HG02981 (cell line): ENCODE results near the gene FSD2.
"Not testable (repeated sequence)": the region's sequence is repeated elsewhere in the genome, so short reads cannot be mapped to it uniquely, and the experiment has no call there.

ENCODE experiments used
- ATAC-seq: cut with Tn5 transposase; IDR thresholded peaks from one replicate; pipeline ENCODE4 v1.9.1; 2021; ENCODE audit warnings: mild to moderate bottlenecking, moderate library complexity; ENCODE audit not compliant: unreplicated experiment

Gene FSD2

DNA sequence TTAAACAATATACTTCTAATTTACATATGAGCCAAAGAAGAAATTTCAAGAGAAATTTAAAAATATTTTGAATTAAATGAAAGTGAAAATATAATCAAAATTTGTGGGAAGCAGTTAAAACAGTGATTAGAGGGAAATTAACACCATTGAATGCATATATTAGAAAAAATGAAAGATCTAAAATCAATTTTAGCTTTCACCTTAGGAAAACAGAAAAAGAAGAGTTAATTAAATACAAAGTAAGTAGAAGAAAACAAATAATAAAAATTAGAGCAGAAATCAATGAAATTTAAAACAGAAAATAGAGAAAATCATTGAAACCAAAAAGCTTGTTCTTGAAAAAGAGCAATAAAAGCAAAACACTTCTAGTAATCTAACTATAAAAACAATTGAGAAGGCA, 57.6 kb downstream of the FSD2 start:
- no peak for ATAC-seq

DNA sequence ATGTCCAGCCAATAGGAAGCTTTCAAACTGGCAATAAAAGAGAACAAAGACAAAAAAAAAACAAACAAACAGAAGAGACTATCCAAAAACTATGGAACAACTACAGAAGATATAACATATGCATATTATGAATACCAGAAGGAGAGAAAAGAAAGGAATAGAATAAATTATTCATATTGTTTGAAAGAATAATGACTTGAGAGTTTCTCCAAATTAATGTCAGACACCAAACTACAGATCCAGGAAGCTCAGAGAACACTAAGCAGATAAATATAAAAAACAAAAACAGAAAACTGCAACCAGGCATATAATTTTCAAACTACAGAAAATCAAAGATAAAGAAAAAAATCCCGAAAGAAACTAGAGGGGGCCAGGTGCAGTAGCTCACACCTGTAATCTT, 62.1 kb downstream of the FSD2 start:
- ATAC-seq = no peak

DNA sequence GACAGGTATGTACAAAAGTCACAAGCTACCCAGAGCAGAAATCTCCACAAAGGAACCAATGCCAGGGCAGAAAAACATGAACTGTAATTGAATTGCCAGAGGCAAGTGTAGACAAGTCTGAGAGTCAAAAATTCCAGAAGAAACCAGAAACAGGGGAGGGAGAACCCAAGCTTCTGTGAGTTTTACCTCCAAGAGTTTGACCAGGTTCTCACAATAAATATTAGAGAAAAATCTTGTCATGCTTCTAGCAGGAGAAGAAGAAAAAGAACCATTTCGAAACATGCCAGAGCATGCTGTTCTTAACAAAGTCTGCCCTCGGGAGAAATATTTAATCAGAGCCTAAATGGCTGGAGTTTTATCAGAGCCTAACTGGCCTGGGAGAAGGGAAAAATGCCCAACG, 63.7 kb downstream of the FSD2 start:
- ATAC-seq = no peak

DNA sequence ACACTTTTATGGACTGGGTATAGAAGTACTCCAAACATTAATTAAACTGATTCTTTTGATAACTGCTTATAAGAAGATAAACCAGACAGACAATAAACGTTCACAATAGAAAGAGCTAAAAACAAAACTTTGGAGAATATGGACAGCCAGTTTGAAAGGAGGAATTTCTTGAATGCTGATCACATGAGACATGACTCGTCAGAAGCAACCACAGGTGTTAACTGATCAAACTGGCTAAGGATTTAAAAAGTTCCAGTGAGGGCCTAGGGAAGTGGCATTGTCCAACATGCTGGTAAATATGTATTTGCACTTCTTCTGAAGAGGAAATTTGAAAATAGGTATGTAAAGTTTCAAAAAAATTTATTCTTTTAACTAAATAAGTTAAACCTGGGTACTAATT, 66.8 kb downstream of the FSD2 start:
- ATAC-seq = no peak

DNA sequence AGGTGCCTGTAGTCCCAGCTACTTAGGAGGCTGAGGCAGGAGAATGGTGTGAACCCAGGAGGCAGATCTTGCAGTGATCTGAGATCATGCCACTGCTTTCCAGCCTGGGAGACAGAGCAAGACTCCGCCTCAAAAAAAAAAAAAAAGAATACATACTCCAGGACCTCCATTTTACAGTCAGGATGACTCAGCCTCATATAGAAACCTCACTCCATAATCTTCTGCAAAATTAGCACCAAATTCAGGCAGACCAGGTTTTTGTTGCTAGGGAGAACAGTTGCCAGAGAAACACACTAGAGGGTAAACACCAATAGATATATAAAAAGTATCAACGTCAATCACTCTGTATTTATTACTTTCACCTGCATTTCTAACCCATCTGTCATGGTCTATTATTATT, 67.9 kb downstream of the FSD2 start:
- ATAC-seq = no peak

GRCh38 chr15:82731527-82731926, 74.3 kb downstream of the FSD2 start:
- no peak for ATAC-seq

DNA sequence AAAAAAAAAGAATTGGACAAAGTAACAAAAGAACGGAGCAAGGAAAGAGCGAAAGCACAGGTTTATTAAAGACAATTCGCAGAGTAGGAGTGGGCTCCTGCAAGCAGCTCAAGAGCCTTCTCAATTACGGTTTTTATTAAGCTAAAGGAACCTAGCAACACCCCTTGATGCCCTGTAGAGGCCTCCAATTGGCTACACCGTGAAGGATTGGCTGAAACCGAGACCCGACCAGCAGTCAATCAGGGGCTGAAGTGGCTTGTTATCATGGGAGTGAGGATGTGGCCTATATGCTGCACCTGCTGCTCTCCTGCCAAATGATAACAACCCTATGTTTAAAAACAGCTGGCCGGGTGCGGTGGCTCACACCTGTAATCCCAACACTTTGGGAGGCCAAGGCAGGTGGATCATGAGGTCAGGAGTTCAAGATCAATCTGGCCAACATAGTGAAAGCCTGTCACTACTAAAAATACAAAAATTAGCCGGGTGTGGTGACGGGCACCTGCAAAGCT, 75.8 kb downstream of the FSD2 start:
- ATAC-seq = no peak

- no peak for ATAC-seq
Observed at GRCh38 chr15:82726816-82727215, 79.1 kb downstream of the FSD2 start.

GRCh38 chr15:82715003-82715402, 90.9 kb downstream of the FSD2 start:
- ATAC-seq = no peak

DNA sequence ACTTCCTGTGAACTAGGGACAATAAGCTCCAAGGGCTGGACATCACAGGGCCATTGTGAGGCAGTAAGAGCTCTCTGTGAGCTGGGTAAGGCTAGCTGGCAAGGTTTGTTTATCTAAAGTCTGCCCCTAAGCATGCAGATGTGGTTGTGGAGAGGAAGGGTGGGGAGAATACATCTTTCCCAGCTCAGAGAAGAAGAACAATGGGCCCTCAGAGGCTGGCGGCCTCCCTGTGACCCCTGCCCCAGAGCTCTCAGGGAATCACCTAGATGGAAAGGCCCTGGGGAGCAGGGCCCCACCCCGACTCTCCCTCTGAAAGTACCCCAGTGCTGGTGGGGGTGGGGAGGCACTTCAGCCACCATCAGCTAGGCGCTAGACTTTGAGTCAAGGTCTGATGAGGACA, 91.9 kb downstream of the FSD2 start:
- no peak for ATAC-seq

DNA sequence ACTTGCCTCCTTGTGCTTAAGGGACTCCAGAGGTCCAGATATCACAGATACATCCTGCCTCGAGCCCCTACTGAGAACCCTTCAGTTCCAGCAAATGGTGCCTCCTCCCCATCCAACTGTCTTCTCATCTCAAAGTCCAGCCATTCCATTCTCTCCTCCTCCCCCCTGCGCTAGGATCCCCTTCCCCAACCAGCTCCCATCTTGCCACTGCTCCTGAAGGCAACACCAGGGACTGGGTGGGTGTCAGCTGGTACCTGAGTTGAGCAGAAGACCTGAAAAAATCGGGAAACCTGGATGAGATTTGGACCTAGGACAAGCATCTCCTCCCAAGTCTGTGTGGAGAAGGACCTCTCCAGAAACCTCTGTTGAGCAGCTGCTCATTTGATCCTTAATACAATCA, 93.8 kb downstream of the FSD2 start:
- no peak for ATAC-seq

- ATAC-seq = no peak
Observed at GRCh38 chr15:82710926-82711490, 94.9 kb downstream of the FSD2 start.

DNA sequence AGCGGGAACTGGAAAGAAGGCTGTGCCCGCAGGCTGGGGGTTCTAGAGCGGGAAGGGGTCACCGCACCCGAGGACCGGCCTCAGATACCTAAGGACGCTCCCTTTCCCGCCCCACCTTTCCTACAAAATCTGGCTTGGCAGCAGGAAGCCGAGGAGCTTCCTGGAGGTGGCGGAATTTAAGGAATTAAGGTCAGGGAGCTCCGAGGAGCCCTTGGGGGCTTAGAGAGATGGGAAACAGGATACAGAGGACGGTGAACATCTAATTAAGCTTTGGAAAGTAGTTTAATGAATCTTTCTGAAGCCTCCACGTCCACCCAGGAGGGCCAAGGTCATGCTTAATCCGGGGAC, 95.7 kb downstream of the FSD2 start:
- no peak for ATAC-seq

- ATAC-seq = peak; percentile 89
Observed at GRCh38 chr15:82709421-82710207, 96.3 kb downstream of the FSD2 start, which contains the start of gene AP3B2. AP3B2 (minus strand) TSS chr15:82709875; CDS start chr15:82709706, 169 bp downstream.

DNA sequence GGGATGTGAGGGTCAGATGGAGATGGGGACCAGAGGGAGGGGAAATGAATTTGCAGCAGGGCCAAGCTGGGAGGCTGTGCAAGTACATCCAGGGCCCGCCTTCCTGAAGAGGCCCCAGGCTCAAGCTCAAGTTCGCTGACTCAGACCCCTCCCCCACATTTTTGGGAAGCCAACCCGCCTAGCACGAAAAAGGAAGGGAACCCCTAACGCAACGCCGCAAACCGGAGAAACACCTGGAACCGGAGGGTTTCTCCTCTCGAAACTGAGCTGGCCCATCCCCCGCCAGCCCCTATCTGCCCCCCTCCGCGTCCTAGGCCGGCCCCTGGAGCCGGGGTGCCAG, 96.8 kb downstream of the FSD2 start:
- no peak for ATAC-seq

DNA sequence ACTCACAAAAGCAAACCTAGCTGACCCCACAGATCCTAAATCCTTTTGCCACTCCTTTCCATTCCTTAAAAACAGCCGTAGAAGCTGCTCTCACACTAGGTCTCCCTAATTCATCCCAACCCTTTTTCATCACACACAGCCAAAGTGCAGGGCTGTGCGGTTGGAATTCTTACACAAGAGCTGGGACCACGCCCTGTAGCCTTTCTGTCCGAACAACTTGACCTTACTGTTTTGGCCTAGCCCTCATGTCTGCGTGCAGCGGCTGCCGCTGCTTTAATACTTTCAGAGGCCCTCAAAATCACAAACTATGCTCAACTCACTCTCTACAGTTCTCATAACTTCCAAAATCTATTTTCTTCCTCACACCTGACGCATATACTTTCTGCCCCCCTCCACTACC, 100.0 kb downstream of the FSD2 start:
- not testable (repeated sequence) for ATAC-seq
